Activated naive CD4-positive, alpha-beta T cell treated with anti-CD3 and anti-CD28 coated beads, Interleukin-2, amount 10 ng/mL, durations not matched to agents 7 days and 5 days (primary cell): ENCODE results near the gene PKDREJ.

Experiments
- CTCF ChIA-PET: fragments of 350-600 bp; sonication (Branson Sonifier 250); formaldehyde crosslinking; loops from one replicate; lab custom pipeline; 2021; ENCODE audit warnings: antibody characterized with exemption; lab: Charles Lee
- DNase-seq: peaks from one replicate; pipeline ENCODE4 v3.0.0-alpha.2; 2020
- H3K27ac Mint-ChIP-seq: one replicate; pipeline ENCODE4 v1.8.0; 2021; ENCODE audit warnings: mild to moderate bottlenecking, moderate library complexity, mixed read lengths
- H3K27me3 Mint-ChIP-seq: one replicate; pipeline ENCODE4 v1.8.0; 2021; ENCODE audit warnings: mild to moderate bottlenecking, mixed read lengths
- H3K36me3 Mint-ChIP-seq: one replicate; pipeline ENCODE4 v1.8.0; 2021; ENCODE audit warnings: mixed read lengths
- H3K4me1 Mint-ChIP-seq: one replicate; pipeline ENCODE4 v1.8.0; 2021; ENCODE audit warnings: mixed read lengths
- H3K4me3 Mint-ChIP-seq: one replicate; pipeline ENCODE4 v1.8.0; 2021; ENCODE audit warnings: mild to moderate bottlenecking, moderate library complexity, mixed read lengths
- H3K9me3 Mint-ChIP-seq: one replicate; pipeline ENCODE4 v1.8.0; 2021; ENCODE audit warnings: mixed read lengths

Gene PKDREJ

DNA sequence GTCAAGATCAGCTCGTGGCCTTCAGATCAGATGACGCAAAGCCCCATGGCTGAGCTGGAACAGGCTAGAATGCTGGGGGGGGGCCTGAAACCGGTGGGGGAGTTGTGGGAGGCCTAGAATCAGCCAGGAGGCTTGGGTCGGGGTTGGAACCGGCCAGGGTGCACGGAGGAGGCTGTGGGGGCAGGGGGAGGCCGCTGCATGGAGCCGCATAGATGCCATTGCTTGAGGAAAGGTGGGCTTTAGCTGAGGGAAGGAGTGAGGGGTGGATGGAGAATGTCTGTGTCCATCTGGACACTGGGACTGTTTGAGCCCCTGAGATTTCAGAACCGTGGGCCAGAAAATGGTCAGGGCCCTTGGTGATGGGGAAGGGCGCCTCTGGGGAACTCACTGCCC, 38.2 kb downstream of the PKDREJ start:
- H3K4me1 Mint-ChIP-seq: peaks cover 10% of the 10 kb centered on the region
- no peak for DNase-seq
- H3K36me3 Mint-ChIP-seq: peaks cover 22% of the 10 kb centered on the region
- H3K27ac Mint-ChIP-seq: no peak overlapping the region
- CTCF ChIA-PET: no interaction called here
- H3K4me3 Mint-ChIP-seq: no peak overlapping the region
- peaks cover 3% of the 10 kb centered on the region for H3K9me3 Mint-ChIP-seq
- no peaks in the 10 kb centered on the region for H3K27me3 Mint-ChIP-seq

DNA sequence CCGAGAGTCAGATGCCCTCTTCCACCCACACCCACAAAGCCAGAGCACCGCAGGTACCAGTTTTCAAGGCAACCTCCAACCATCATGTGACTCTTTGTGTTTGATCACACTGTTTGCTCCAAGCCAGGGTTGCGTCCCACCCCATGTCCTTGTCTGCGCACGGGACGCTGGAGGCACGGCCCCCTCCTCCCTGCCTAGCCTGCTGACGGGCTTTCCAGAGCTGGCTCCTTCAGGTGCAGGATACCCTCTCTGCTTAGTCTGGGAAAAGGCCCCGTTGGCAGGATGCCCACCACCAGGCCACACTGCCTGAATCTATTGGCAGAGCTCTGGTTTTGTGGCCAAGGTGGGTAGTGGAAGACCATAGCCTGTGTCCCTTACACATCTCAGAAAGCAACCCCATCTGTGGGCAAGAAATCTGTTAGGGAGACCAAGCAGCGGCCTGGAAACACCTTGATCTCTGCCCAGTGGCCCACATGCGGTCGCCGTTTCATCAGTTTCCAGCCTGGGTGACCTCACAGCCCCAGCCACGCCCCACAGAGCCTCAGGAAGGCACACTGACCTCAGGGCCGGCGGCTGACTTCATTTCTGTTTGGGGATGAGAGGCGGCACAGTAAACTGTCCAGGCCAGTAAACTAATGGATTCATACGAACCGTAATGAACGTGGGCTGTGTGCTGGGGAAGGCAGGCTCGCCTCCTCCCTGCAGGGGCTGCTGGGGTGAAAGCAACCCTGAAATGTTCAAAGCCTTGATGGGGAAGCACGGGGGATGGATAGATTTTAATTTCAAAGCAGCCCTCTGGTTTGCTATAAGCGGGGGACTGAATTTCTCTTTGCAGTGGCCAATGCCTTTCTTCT, 38.9 kb downstream of the PKDREJ start:
- CTCF ChIA-PET: no interaction called here
- H3K36me3 Mint-ChIP-seq: peaks cover 28% of the 10 kb centered on the region
- H3K4me1 Mint-ChIP-seq: peaks cover 16% of the 10 kb centered on the region
- no peaks in the 10 kb centered on the region for H3K27me3 Mint-ChIP-seq
- H3K27ac Mint-ChIP-seq: no peak overlapping the region
- H3K4me3 Mint-ChIP-seq: no peak overlapping the region
- DNase-seq: no peak
- H3K9me3 Mint-ChIP-seq: peaks cover 3% of the 10 kb centered on the region

DNA sequence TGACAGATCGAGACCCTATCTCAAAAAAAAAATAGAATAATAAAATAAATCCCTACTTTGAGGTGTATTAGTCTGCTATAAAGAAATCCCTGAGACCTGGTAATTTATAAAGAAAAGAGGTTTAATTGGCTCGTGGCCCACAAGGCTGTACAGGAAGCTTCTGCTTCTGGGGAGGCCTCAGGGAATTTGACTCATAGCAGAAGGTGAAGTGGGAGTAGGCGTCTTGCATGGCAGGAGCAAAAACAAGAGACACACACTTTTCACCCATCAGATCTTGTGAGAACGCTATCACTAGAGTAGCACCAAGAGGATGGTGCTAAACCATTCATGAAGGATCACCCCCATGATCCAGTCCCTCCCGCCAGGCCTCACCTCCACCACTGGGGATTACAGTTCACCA, 42.2 kb downstream of the PKDREJ start:
- Mint-ChIP-seq H3K27me3 (no peaks in the 10 kb centered on the region), H3K4me3 (no peak overlapping the region), H3K4me1 (peaks cover 19% of the 10 kb centered on the region), H3K9me3 (peaks cover 2% of the 10 kb centered on the region), H3K27ac (no peak overlapping the region), H3K36me3 (peaks cover 34% of the 10 kb centered on the region)
- DNase-seq: no peak
- CTCF ChIA-PET: no interaction called here

DNA sequence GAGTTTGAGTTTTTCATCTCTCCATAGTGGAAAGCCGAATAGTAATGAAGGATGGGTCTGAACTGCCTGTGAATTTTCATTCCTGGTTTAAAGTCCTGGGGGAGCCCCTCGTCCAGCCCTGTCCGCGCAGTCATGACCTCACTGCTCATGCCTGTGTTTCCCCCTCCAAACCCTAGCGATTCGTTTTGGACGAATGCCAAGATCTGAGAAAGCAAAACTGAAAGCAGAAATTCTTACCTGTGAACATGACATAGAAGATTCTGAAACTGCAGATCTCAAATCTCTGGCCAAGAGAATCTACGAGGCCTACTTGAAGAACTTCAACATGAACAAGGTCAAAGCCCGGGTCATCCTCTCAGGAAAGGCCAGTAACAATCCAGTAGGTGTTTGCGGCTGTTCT, 43.5 kb downstream of the PKDREJ start:
- Mint-ChIP-seq H3K9me3 (no peaks in the 10 kb centered on the region), H3K4me3 (no peak overlapping the region), H3K27ac (peak overlapping the region; percentile 43), H3K4me1 (peaks cover 19% of the 10 kb centered on the region), H3K27me3 (no peaks in the 10 kb centered on the region), H3K36me3 (peaks cover 31% of the 10 kb centered on the region)
- DNase-seq: peak; percentile 40
- CTCF ChIA-PET: no interaction called here

DNA sequence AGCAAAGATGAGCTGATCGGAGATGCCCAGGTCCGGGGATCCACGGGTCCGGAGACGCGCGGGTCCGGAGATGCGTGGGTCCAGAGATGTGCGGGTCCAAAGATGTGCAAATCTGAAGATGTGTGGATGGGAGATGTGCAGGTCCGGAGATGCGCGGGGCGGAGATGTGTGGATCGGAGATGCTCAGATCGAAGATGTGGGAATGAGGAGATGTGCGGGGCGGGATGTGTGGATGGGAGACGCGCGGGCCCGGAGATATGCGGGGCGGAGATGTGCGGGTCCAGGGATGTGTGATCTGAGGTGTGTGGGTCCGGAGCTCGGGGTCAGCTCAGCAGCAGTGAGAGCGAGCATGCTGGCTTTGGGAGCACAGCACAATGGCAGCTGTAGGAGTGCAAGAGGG, 48.5 kb downstream of the PKDREJ start:
- H3K4me3 Mint-ChIP-seq: no peak overlapping the region
- H3K9me3 Mint-ChIP-seq: peaks cover 2% of the 10 kb centered on the region
- peaks cover 42% of the 10 kb centered on the region for H3K36me3 Mint-ChIP-seq
- no peak overlapping the region for H3K27ac Mint-ChIP-seq
- H3K4me1 Mint-ChIP-seq: peaks cover 6% of the 10 kb centered on the region
- DNase-seq: no peak
- no peaks in the 10 kb centered on the region for H3K27me3 Mint-ChIP-seq
- CTCF ChIA-PET: no interaction called here

DNA sequence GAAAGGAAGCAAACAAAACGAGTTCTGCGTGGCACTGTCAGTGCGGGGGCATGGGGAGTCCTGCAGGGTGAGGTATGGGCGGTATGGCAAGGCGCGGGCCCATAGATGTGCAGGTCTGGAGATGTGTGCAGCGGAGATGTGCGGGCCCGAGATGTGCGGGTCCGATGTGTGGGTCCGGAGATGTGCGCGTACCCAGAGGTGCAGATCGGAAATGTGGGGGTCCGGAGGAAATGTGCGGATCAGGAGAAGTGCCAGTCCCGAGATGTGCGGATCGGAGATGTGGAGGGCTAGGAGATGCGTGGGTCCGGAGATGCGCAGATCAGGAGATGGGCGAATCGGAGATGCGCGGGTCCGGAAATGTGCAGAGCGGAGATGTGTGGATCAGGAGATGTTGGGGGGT, 49.0 kb downstream of the PKDREJ start:
- peaks cover 7% of the 10 kb centered on the region for H3K9me3 Mint-ChIP-seq
- CTCF ChIA-PET: no interaction called here
- no peaks in the 10 kb centered on the region for H3K27me3 Mint-ChIP-seq
- no peak for DNase-seq
- peaks cover under 1% of the 10 kb centered on the region for H3K4me1 Mint-ChIP-seq
- H3K27ac Mint-ChIP-seq: no peak overlapping the region
- H3K4me3 Mint-ChIP-seq: no peak overlapping the region
- H3K36me3 Mint-ChIP-seq: peaks cover 42% of the 10 kb centered on the region

DNA sequence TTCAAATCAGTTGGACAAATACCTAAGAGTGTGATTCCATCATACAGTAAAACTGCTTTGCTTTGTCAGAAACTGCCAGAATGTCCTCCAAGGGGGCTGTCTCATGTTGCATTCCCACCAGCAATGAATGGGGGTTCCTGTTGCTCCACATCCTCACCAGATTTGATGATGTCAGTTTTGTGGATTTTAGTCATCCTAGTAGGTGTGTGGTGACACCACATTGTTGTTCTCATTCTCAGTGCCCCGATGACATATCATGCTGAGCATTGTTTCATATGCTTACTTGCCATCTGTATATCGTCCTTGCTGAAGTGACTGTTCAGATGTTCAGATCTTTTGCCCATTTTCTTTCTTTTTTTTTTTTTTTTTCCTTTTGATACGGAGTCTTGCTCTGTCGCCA, 50.1 kb downstream of the PKDREJ start:
- CTCF ChIA-PET: no interaction called here
- DNase-seq: no peak
- Mint-ChIP-seq H3K9me3 (peaks cover 14% of the 10 kb centered on the region), H3K27ac (no peak overlapping the region), H3K36me3 (peaks cover 47% of the 10 kb centered on the region), H3K27me3 (no peaks in the 10 kb centered on the region), H3K4me3 (no peak overlapping the region), H3K4me1 (no peaks in the 10 kb centered on the region)

DNA sequence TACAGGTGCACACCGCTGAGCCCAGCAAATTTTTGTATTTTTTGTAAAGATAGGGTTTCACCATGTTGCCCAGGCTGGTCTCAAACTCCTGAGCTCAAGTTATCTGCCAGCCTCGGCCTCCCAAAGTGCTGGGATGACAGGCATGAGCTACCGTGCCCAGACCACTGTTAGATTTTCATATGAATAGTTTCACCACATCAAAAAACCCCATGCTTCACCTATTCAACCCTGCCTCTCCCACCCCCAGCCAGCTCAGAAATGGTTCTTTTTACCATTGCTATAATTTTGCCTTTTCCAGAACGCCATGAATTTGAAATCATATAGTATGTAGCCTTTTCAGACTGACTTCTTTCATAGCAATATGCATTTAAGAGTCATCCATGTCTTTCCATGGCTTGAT, 50.9 kb downstream of the PKDREJ start:
- CTCF ChIA-PET: no interaction called here
- Mint-ChIP-seq H3K9me3 (peaks cover 14% of the 10 kb centered on the region), H3K27me3 (no peaks in the 10 kb centered on the region), H3K4me3 (no peak overlapping the region), H3K36me3 (peaks cover 47% of the 10 kb centered on the region), H3K27ac (no peak overlapping the region), H3K4me1 (no peaks in the 10 kb centered on the region)
- no peak for DNase-seq

DNA sequence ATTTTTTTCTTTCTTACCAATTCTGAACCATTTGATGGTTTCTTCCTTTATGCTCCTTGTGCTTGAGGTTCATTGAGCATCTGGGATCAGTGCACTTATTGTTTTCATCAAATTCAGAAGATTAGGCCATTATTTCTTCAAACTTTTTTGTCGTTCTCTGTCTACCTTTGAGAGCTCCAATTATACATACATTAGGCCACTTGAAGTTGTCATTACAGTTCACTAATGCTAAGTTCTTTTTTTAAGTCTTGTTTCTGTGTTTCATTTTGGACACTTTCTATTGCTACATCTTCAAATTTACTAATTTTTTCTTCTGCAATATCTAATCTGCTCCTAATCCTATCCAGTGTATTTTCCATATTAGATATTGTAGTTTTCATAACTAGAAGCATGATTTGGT, 53.9 kb downstream of the PKDREJ start:
- CTCF ChIA-PET: no interaction called here
- Mint-ChIP-seq H3K36me3 (peaks cover 49% of the 10 kb centered on the region), H3K27ac (no peak overlapping the region), H3K4me1 (no peaks in the 10 kb centered on the region), H3K9me3 (peaks cover 14% of the 10 kb centered on the region), H3K27me3 (no peaks in the 10 kb centered on the region), H3K4me3 (no peak overlapping the region)
- DNase-seq: no peak
